ENCODE results near the gene LCP2.
A peak's percentile ranks its signal among the peaks of the same experiment; 100 is the strongest.

The LCP2 gene

DNA sequence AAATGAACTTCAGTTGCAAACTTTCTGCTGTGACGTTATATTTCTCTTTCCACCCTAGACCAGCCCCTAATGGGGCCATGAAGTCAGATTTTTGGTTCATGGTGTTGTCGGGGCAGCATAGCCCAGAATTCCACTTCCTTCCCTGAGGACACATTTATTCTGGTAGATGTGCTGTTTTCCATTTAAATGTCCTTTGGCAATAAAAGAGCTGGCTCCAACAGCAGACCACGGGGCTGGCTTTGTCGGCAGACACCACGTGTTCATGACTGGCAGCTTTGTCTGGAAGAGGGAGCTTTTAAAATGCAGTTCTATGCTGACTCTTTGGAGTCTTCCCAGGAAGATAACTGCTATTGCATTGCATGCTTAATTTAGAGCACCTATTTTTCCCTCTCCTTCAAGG, 17.6 kb upstream of the LCP2 start:
- no peak for DNase-seq

DNA sequence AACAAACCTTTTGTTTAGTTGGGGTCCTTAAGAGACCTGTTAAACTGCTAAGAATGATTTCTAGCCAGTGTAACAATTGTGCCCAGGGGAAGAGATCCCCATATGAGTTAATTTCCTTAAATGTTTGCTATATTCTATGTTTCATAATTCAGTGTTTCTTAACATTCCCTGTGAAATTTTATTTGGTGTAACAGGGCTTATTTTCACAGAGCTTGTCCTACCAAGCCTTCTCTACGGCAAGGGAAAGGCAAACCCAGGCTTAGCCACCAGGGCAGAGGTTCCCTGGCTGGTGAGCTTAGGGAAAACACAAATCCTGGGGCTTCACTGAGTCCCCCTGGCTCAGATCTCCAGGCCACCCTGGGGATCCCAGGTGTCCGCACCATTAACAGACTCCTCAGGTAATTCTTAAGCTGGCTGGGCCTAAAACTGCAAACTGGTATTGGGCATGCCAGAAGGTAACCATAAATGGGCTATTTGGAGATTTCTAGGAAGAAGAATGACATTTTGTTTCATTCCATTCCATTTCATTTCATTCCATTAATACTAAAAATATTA, 17.0 kb upstream of the LCP2 start:
- peak in 1 of 2 donors; percentile 83 for DNase-seq

DNA sequence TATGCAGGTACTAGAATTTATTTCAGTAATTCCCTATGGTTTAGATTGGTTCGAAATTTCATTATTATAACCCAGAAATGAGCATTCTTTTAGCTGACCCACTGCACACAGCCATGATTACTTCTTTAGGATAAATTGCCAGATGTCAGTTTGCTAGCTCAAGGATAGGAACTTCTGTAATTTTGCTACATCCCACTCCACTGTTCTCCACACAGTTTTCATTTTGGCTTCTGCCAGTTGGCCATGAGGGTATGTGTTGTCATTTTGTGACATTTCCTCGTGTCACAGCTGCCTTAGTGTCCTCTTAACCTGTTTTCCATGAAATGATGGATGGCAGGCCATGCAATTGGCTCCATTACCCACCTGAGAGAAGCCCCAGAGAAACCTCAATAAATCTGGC, 16.2 kb upstream of the LCP2 start:
- no peak for DNase-seq

DNA sequence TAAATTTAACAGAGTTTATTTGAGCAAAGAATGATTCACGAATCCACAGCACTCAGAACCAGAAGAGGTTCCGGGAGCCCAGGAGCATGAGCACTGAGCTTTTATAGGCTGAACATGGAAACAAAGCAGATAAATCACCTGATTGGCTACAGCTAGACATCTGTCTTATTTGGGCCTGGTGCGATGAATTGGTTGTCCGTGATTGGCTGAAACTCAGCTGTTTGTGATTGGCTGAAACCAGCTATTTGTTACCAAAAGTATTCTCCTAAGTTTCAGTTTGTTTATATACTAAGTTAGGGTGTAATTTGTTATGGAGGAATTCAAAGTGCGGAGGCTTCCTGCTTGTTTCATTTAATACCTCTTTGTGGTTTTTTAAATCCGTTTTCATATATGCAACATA, 15.8 kb upstream of the LCP2 start:
- no peak for DNase-seq

DNA sequence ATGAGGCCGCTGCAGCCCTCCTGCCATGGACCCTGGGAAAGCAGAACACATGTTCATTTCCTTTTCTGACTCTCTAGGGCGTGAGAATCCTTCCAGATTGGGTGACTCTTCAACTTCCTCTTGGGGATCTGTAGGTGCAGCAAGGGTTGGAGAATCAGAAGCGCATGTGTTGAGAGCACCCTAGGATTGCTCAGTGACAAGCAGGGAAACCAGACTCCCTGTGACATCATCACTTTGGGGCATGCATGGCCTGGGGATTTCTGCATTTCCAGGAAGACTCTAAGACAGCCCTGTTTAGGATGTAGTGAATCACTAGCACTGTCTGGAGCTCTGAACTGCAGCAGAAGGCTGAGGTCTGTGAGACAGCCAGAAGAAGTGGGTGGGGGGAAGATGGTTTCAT, 15.1 kb upstream of the LCP2 start:
- DNase-seq: peak; percentile 98 to 99

DNA sequence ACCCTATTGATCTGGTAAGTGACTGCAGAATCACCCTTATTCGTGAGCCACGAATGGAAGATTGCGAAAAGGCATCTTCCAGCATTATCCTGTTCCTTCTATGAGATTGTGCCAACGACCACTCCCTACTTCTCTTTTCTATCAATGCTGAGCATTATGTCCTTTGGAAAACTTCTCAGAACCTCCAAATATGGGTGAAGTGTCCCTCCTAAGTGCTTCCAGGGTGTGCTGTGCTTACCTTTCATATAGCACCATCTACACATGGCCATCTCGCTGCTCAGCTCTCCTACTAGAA, 14.7 kb upstream of the LCP2 start:
- DNase-seq: no peak

DNA sequence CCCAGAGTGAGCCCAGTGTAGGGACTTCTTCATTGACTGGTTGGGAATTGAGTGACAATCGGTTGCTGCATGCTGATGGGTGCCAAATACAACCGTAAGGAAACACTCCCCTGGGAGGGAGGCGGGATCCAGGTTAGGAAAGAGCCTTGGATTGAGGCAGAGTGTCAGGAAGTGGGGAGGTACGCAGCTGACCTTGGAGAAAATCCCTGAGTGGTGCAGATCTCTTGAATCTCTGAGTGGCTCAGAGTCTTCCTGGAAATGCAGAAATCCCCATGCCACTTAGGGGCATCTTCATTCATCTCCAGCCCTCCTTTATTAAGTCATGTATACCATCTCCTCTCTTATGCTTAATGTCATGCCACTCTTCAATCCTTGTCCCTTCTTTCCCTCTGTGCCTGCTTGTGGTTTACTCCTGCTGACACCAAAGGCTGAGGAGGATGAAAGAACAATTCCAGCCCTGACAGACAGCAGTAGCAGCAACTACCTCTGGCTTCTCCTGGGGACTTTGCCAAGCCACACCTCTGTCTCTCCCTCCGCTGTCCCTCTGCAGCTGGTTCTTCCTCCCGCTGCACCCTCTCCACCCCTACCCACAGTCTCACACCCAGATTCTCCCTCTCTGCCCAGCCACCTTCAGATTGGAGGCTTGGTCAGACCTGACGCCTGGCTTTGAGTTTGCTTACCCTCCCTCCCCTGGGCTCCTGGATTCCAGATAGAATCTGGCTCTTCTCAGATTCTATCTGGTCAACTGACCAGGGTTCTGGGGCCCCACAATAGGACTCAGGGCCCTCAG, 14.1 kb upstream of the LCP2 start:
- DNase-seq: no peak

DNA sequence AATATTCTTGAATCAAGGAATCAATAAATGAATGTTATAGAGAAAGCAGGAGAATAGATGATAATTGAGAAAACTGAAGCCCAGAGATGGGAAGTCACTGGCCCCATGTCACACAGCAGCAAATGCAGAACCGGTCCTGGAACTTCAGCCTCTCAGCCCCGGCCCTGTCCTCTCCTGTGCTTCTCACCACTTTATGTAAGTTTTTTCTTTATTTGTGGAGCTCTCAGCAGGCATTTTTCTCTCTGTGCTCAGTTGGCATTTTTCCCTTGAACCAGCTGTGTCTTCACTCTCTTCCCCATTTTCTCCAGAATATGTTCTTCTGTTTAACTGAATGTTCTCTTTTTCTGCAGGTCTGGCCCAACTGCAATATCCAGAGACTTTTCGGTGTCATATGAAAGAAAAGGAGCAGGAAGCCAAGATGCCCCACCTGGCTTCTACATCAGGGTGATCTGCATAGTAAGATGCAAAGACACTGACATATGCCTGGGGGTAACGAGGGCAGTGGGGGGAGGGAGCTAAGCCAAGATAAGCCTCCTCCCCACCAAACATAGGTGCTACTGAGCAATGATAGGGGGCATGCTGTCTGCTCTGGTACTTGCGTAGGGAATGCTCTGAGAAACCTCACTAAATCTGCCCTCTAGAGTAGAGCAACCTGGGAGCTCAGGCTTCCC, 12.8 kb upstream of the LCP2 start:
- DNase-seq: no peak

DNA sequence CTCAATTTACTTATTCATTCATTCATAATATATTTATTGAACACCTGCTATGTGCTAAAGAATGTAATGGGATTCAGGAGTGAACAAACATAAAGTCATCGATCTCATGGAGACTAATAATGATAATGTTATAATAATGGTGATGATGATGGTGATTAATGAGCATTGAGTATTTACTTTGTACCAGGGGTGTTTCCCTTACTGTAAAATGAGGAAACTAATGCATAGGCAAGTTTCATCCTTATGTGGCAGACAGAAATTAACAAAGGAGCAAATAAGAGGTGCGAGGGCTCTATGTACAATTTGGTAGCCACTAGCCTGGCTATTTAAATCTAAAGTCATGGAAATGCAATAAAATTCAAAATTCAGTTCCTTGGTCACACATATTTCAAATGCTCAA, 11.1 kb upstream of the LCP2 start:
- DNase-seq: no peak

DNA sequence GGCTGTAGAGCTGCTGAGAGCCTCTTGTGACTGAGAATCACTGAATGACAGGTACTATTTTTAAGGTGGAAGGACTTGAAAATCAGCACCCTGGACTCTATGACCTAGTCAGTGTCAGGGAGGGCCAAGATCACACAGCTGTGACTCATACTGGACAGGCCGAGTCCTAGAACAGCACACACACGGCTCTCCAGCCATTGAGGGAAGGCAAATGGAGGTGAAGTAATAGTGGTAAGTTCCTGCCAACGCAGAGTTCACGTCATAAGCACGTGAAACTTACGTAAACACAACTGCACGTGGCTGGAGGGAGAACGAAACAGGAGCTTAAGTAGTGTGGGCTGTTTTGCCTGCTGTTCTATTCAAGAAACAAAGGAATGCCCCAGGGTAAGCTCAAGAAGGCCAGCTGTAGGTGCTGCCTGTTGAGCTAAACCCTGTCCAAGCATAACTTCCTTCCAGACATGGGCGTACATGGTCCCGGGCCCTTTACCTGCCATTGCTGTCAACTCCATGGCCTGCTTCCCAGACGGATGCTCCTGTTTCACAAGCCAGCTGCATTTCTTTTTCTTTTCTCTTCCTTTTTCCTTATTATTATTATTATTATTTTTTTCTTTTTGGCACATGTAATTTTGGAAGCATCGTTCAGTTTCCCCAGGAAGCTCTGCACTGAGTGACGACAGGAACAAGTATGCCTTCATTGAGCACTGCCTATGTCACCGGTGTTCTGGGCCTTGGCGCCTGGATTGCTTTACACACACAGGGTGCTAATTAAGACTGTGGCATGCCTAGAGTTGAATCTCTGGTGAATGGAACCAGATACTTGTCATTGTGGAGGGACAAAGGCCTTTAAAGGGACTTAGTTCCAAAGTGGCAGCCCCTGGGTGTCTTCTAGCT, 10.2 kb upstream of the LCP2 start:
- peak; percentile 99 for DNase-seq

DNA sequence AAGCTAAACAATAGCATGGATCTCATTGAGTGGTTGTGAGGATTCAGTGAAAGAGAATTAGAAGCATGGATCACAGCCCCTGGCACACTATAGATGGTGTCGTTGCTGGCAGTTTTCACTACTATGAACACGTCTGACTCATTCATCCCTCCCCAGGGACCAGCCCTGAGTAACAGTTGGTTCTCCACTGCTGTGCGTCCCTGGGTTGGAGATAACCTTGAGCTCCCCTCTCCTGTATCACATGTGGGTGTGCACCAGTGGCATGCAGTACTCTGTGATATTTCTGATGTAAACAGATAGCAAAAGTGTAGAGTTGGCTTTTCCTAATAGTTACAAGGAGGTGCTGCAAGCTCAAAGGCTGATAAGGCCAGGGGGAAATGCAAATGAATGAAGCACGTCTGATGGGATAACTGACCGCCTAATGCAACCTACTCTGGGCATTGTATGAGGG, 8.8 kb upstream of the LCP2 start:
- DNase-seq: no peak

DNA sequence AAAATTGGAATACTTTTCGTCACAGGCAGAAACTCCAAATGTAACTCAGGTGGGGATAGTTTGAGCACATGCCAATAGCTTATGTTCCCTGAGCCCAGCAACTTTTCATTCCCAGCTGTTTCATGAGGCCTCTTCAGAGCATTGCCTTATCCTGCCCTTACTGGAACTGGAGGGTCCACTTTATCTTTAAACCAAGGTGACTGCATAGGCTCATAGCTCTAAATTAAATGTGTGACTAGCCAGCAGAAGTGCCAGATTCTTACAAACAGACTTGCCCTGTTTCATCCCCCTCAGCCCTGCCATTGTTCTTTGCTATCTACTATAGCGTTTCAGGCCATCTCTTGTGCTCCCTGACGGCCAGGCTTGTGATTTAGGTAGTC, 8.1 kb upstream of the LCP2 start:
- no peak for DNase-seq

DNA sequence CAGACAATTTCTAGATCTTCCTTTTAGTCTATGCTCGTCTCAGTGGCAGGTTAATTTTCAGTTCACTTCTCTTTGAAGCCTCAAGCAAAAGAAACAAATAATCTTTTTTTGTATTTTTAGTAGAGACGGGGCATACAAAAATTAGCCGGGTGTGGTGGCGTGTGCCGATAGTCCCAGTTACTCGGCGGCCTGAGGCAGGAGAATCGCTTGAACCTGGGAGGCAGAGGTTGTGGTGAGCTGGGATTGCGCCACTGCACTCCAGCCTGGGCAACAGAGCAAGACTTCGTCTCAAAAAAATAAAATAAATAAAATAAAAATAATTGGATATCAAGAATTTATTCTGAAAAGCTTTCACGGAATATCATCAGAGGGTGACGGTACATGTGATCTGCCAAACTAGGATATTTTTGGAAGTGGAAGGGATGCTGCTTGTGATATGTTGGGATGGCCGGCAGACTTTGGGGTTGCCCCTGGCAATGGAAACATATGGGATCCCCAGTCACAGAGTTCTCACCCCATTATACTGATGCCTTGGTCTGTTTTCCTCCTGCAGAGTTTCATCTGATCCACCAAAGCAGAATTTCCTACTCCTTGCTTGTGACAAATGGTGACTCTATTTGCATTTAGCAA, 7.6 kb upstream of the LCP2 start:
- no peak for DNase-seq

DNA sequence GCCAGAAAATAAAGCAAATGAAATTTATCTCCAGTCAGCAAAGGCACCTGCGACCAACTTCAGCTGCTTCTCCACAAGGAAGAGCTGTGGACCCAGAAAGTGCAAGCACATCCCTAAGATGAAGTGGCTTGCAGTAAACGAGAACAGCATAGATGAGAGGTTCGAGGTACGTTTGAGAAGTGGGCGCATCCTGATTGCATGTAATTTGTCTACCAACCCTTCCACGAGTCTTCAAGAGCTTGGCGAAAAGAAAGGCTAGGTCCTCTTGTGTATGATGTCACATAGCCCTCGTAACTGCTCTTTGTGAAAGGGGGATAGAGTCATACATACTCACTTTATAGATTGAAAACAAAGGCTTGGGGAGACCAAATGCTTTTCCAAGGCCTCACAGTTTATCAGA, 6.0 kb upstream of the LCP2 start:
- DNase-seq: no peak

DNA sequence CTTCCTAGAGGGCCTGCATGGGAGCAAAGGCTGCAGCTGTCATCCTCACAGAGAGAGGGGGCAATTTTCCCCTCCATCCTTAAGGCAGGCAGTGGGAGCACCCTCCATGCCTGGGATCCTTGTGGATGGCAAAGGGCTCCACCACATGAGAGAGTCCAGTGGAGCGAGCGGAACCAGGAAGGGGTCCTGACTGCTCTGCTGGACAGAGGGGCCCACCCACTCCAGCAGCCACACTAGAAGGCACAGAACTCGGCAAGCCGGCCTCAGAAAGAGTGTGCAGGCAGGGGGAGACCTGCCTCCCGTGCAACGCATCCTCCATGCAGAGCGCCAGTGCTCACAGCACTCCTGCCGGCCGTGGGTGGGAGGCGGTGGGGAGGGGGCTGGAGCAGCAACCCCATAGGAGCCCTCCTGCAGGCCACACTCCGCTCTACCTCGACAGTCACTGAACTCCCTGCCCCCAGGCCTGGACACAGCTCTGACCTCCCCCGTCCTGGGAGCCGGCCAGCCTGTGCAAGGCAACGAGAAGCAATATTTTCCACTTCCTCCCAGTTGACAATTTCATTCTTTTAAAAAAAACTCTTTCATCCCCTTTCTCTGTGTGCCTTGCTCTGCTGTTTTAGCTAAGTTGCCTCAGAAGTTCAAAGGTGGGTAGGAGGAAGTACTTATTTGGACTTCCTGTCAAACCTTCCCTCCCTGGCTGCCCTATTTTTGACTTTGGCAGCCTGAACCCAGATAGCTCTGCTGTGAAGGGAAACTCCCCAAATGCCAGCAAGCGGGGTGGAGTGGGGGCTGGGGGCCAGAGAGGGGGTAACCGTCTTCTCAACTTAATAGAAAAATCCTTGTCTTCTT, 5.3 kb upstream of the LCP2 start:
- DNase-seq: peak; percentile 75 to 86

DNA sequence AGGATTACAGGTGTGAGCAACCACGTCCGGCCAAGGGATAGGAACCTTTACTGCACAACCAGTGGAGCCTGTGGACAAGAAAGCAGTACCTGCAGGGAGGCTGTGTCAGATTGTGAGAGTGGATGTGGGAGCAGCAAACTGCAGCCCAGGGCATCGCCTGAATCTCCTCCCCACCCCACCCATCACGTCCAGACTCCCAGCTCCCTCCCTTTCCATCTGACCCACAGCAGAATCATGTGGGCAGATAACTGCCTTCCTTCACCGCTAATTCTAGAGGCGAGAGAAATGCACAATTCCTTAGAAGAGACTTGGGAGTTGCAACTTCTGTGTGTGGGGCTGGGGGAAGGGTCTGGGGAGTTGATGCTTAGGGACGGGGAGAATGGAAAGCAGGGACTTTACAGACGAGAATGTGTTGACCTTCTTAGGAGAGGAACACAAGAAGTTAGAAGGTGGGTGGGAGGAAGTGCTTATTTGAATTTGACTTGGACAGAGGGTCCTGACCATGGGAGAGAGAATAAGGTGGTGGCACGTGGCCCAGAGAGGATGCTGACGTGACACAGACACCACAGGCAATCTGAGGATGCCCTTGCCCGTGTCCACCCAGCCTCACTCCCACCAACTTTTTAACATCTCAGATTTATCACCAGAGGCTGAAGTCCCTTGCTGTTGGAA, 4.5 kb upstream of the LCP2 start:
- DNase-seq: peak in 1 of 2 donors; percentile 39

DNA sequence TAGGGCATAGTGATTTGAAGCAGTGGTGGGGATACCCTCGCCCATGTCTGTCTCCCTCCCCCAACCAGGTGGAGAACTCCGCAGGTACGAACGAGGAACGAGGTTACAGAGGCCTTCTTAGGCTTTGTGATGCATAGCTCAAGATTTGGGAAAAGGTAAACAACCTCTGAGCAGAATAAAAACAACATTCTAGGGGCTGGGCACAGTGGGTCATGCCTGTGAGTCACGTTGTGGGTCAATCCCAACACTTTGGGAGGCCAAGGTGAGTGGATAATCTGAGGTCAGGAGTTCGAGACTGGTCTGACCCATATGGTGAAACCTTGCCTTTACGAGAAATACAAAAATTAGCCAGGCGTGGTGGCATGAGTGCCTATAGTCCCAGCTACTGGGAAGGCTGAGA, 3.6 kb upstream of the LCP2 start:
- no peak for DNase-seq

DNA sequence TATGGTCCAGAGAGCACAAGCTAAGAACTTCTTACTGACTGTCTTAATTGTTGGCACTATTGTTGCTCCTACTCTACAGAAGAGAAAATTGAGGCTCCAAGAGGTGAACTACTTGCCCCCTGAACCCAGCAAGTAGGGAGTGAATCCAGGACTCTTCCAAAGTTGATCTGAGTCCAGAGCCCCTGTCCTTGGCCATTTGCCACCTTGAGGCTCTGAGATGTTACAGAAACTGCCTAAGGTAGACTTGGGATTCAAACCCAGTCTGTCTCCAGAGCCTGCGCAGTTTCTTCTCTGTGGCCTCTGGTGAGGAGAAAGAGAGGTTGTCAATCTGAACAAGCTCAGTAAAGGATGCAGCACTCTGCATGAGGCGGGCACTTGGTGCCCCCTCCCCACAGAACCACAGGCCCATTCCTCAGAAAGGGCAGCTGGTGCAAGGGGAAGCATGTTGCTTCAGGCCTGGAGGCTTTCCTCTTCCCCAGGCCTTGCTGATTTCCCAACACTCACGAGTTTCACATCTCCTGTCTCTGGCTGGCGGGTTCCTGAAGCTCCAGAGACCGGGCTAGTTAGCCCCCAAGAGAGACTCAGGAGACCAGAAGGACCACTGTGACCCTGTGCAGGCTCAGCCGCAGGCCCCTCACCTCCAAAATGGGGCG, 2.9 kb upstream of the LCP2 start:
- DNase-seq: peak; percentile 74 to 81

DNA sequence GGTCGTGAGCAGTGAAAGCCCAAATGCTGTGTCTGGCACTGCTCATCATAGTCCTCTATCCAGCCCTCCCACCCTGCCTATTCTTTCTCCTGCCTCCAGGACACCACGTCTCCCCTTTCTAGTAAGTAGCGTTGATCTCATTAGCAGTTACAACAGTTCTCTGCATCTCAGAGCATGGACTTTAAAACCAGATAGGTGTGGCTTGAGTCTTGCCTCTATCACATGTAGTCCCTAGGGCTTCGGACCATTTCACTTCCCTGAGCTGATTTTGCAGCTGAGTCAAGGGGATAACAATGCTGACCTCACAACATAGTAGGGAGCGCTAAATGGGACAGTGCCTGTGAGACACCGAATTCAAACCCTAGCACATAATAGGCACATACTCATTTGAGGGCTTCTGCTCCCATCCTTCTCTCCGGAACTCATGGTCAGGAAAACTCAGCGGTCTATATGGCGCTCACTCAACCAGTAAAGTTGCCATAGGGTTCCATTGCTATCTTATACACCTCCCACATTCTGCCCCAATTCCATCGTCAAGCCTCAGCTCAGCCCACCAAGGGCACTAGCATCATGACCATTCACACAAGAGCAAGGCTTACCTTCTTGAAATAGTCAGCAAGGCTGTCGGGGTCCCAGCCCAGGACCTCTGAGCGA, 515 bp downstream of the LCP2 start:
- peak; percentile 61 to 68 for DNase-seq

All from inflammatory macrophage (primary cell).